NCI-H2081 (cell line): ENCODE measurements around the gene PDGFA.

Experiments used
- DNase-seq, 2 experiments: peaks; one replicate each; lab custom pipeline; 2025; lab: John Stamatoyannopoulos, UW

The PDGFA gene

GRCh38 chr7:536231-536630 lies 16.6 kb upstream of the PDGFA start:
- no peak for DNase-seq

DNA sequence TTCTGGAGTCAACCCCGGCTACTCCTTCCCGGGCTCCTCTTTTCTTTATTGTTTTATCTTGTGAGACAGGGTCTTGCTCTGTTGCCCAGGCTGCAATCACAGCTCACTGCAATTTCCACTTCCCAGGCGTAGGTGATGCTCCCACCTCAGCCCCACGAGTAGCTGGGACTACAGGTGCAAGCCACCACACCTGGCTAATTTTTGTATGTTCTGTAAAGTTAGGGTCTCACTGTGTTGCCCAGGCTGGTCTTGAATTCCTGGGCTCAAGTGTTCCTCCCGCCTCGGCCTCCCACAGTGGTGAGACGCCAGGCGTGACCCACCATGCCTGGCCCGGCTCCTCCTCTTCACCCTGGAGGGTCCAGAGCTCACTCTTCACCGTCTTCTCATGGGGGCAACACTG lies 15.3 kb upstream of the PDGFA start:
- DNase-seq = no peak

DNA sequence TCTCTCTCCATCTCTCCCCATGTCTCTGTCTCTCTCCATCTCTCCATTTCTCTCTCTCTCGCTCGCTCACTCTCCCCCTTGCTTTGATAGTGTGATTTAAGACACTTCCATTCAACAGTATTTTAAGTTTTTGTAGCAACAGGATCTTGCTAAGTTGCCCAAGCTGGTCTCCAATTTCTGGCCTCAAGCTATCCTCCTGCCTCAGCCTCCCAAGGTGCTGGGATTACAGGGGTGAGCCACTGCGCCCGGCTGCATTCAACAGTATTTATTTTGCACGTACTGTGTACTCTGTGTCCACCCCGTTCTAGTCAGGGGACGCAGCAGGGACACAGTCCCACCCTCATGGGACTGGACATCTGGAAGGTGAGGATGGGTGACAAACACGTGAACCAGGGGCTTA lies 14.4 kb upstream of the PDGFA start:
- DNase-seq = no peak

DNA sequence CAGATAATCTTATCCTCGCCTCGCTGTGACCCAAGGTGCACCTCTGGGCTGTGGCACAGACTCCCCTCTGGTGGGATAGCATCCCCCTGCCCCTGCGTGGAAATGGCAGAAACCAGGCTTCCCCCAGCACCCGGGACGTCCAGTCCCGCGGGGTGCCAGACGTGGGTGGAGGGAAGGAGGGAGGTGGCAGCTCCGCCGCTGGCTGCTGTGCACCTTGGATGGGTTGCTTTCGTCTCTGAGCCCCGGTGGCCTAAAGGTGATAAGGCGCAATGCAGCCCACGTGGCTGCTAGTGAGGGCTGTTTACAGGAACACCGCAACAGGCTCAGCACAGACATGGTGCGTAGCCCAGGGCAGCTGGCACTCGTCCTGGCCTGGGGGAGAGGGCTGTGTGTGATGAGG lies 13.6 kb upstream of the PDGFA start:
- DNase-seq = no peak

- no peak for DNase-seq
These were observed 12.9 kb upstream of the PDGFA start for GRCh38 chr7:532379-533143.

DNA sequence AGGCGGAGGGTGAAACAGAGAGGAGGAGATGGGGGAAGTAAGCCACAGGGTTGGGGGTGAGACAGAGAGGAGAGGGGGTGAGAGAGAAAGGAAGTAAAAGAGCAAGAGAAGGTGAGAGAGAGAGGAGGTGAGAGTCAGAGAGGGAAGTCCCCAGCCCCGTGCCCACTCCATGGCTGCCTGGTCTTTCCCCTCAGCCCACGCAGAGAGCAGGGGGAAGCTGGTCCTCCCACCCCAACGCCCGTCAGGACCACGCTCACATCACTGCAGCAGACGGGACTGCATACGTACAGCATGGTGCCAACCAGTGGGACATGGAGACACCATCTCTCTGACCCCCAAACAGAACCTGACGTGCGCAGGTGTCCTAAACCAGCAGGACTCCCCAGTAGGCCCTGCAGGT lies 12.1 kb upstream of the PDGFA start:
- DNase-seq = no peak

DNA sequence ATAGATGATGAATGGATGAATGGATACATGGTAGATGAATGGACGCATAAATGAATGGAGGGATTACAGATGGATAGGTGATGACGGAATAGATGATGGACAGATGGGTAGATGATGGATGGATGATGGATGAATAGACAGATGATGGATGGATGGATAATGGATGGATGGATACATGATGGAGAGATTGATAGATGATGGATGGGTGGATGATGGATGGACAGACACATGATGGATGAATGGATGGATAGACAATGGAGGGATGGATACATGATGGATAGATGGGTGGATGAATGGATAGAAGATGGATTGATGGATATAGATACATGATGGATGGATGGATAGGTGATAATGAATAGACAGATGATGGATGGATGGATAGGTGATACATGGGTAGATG lies 8.8 kb upstream of the PDGFA start:
- no peak for DNase-seq

GRCh38 chr7:527723-528122 lies 8.1 kb upstream of the PDGFA start:
- no peak for DNase-seq

- no peak for DNase-seq
These were observed 6.9 kb upstream of the PDGFA start for GRCh38 chr7:526460-527034.

GRCh38 chr7:525740-526139 lies 6.1 kb upstream of the PDGFA start:
- DNase-seq = no peak

GRCh38 chr7:524800-525199 lies 5.2 kb upstream of the PDGFA start:
- no peak for DNase-seq

GRCh38 chr7:523347-524336 lies 4.0 kb upstream of the PDGFA start:
- no peak for DNase-seq

DNA sequence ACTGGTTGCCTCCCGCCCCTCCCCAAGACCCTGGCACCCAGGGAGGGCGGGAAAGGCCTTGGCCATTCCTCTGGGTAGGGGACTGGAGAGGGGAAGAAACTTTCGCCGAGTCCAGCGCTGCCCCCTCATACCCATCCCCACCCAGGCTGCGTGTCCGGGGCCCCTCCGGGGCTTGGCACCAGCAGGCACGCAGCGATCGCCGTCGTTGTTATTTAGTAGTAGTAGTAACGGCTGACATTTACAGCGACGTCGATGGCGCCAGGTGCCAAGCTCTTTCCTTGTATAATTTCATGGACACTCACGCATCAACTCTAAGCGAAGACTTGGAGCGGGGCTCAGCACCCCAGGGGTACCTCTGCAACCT lies 3.3 kb upstream of the PDGFA start:
- no peak for DNase-seq

- DNase-seq = peak in 1 of 2 experiments; percentile 51
These were observed 2.7 kb upstream of the PDGFA start for GRCh38 chr7:522071-522950.

DNA sequence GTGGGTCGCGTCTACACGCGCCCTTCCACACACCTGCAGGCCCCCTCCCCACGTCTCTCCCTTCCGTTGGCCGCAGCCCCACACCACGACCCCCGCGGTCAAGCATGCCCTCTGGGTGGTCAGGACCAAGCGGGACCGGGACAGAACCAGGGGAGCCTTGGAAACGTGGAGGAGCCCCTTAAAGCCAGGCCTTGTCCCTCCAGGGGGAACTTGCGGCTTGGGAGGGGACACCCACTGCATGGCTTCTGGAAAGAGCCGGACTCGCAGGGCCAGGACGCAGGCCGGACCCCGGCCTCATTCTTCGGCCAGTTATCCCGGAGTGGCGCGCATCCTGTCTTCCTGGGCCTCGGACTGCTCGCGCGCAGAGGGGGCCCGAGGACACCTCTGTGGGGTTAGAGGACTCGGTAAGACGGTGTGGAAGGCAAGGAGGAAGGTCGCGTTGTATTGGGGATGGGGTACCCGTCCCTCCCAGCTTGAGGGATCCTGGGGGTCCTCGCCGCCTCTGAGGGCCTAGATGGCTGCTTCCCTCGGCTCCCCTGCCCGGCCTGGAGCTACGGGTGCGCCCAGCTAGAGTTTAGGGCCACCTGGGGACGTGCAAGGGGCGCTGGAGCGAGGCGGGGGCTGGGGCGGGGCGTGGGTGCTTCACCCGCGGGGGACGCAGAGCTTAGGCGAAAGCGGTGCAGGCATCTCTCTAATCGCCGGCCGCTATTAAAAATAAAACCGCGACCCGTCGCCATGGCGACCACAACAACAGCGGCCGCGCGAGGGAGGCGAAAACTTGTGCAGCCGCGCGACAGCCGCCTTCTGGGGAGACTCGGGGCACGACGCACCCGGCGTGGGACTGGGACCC lies 1.8 kb upstream of the PDGFA start:
- DNase-seq = no peak

GRCh38 chr7:520503-521161 lies 986 bp upstream of the PDGFA start:
- no peak for DNase-seq

- peak; percentile 26 to 32 for DNase-seq
These were observed 789 bp downstream of the PDGFA start for GRCh38 chr7:518630-519483.

DNA sequence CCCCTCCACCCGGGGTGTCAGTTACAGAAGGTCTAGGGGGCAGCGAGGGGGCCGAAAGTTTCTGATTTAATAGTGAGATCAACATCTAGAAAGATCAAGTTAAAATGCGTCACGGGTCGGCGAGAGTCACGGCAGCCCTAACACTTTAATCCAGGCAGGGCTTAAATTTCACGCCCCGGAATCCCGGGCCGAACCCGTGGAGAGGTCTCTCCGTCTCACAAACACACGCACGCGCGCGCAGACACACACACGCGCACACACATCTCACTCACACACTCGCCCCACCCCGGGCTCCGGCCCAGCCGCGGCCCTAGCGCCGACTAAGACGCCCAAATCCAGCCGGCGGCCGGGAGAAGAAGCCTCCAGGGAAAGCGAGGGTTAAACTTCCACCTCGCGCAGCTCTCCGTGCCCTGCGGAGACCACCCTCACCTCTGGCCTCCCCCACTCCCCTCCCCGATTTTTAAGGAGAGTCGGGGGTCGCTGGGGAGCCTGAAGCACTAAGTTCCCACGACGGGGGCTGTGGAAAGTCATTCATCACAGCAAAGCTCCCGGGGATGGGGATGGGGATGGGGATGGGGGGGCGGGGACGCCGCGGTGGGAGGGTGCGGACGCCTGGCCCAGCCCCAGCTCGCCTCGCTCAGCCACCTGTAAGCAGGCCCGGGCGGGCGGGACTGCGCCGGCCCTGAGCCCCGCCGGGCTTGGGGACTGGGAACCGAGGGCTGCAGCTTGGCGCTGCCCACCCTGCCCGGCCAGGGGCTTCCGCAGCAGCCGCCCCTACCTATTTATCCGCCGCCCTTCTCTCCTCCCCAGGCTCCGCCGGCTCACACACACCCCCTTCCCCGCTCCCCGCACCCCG lies 1.6 kb downstream of the PDGFA start:
- no peak for DNase-seq
